Esophagus muscularis mucosa (tissue), 4 donors: Measurements from ENCODE around the gene IFI16. TPM values are rescaled to one million over a fixed set of nuclear protein-coding genes. Genes with fewer than 3 reads are reported as not detected.

Experiments used
- DNase-seq: peaks from one replicate; pipeline ENCODE4 v3.0.0-alpha.2; 2017; ENCODE audit errors: extremely low spot score
- H3K27ac ChIP-seq, 4 donors: fragments of 200-600 bp; sonication (generic); replicated peaks in 1 of 4; 1 replicate in 3 of 4; 2 replicates in 1 of 4; pipeline ENCODE4 v1.5.1; 2016 to 2019; ENCODE audit warnings: mild to moderate bottlenecking in 1 of 4
- H3K27me3 ChIP-seq, 4 donors: fragments of 200-600 bp; sonication (generic); one replicate each; pipeline versions ENCODE4 v1.5.1 to v1.6.0; 2016 to 2019
- H3K36me3 ChIP-seq, 4 donors: fragments of 200-600 bp; sonication (generic); one replicate each; pipeline ENCODE4 v1.5.1; 2016 to 2019
- H3K4me1 ChIP-seq, 4 donors: fragments of 200-600 bp; sonication (generic); one replicate each; pipeline ENCODE4 v1.5.1; 2016 to 2019
- H3K4me3 ChIP-seq, 4 donors: fragments of 200-600 bp; sonication (generic); 1 replicate in 2 of 4; 2 replicates in 2 of 4; pipeline ENCODE4 v1.5.1; 2016 to 2019; ENCODE audit warnings: mild to moderate bottlenecking in 4 of 4, moderate library complexity in 1 of 4
- H3K9me3 ChIP-seq, 4 donors: fragments of 200-600 bp; sonication (generic); 1 replicate in 3 of 4; 2 replicates in 1 of 4; pipeline ENCODE4 v1.5.1; 2016 to 2019
- CTCF ChIP-seq, 3 experiments: fragments of 200-600 bp in 2 of 3; fragments of 450-650 bp in 1 of 3; sonication (generic) in 2 of 3; IDR thresholded peaks; one replicate each; pipeline ENCODE4 v1.5.1; 2017 to 2019; ENCODE audit warnings: antibody characterized with exemption in 3 of 3, mild to moderate bottlenecking in 2 of 3, moderate library complexity in 1 of 3
- EP300 ChIP-seq: sonication (generic); formaldehyde crosslinking; IDR thresholded peaks from one replicate; pipeline ENCODE4 v1.6.1; 2017; ENCODE audit warnings: antibody characterized with exemption
- POLR2A ChIP-seq: fragments of 450-650 bp; IDR thresholded peaks from one replicate; pipeline ENCODE4 v1.6.1; 2017; ENCODE audit warnings: antibody characterized with exemption, moderate library complexity, mild to moderate bottlenecking, low read depth
- POLR2AphosphoS5 ChIP-seq, 2 donors: sonication (generic); formaldehyde crosslinking; IDR thresholded peaks; one replicate each; pipeline ENCODE4 v1.6.1; 2017; ENCODE audit warnings: antibody characterized with exemption in 2 of 2
- WGBS: methylation state at CpG from one replicate; pipeline ENCODE4 v1.1.5; 2018; 5-methylcytosine and 5-hydroxymethylcytosine counted together
- intact Hi-C: fragments of 100-400 bp; cut with DNase I; formaldehyde crosslinking; loops from one replicate; pipeline ENCODE4 v1.15.1; 2023
- total RNA-seq, 4 donors: library from RNA; depleted of rRNA; stranded (reverse); fragments of >200 nt; gene quantifications; one replicate each; pipeline versions ENCODE4 v1.1.0 to v1.2.1, GENCODE V29; 2016

The IFI16 gene
- 100 to 1,000 TPM in 1 of 4 donors, 10 to 100 TPM in 3; 25.7 to 101 (median 35.3) TPM for total RNA-seq

DNA sequence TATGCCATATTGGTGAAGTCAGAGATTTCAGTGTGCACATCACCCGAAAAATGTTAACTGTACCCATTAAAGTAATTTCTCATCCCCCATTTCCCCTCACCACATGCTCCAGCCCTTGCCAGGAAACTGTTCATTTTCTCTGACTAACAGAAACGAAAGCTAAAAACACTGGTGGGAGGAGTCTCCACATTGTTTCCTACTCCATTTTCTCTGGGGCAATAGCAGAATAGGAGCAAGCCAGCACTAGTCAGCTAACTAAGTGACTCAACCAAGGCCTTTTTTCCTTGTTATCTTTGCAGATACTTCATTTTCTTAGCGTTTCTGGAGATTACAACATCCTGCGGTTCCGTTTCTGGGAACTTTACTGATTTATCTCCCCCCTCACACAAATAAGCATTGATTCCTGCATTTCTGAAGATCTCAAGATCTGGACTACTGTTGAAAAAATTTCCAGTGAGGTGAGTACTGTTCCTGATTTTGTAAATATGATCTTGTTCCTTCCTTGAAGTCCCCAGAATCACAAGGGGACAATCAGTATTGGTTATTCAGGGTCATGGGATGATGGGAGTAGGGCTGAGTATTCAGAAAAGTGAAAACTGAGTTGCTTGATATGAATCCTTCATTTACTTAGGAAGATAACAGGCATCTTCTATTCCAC is at the start of gene IFI16:
IFI16 (plus strand) TSS at position 204 of the 658 bp plus-strand sequence. CDS start 4,774 bp downstream, outside the sequence.
- peaks cover 5 to 23% (median 19%) of the 10 kb centered on the region in 4 donors for H3K4me1 ChIP-seq
- no peak for DNase-seq
- whole genome bisulfite sequencing = 37% methylated on average over 5 of the region's 5 CpGs
- H3K36me3 ChIP-seq = no peaks in the 10 kb centered on the region
- intact Hi-C loops = no loop called here
- no peaks in the 10 kb centered on the region for H3K9me3 ChIP-seq
- no peak for TF ChIP-seq POLR2A
- no peak for TF ChIP-seq EP300
- no peak for TF ChIP-seq CTCF (IDR thresholded peaks at IDR 0.05)
- TF ChIP-seq POLR2AphosphoS5 (IDR thresholded peaks at IDR 0.05) = peak; percentile 70 to 88
- H3K27ac ChIP-seq = peak within 1 kb of the TSS; percentile 72 to 81 (median 76)
- peak within 1 kb of the TSS; percentile 47 to 63 (median 52) for H3K4me3 ChIP-seq
- H3K27me3 ChIP-seq = peaks cover 0 to 3% (median 0%) of the 10 kb centered on the region in 4 donors

DNA sequence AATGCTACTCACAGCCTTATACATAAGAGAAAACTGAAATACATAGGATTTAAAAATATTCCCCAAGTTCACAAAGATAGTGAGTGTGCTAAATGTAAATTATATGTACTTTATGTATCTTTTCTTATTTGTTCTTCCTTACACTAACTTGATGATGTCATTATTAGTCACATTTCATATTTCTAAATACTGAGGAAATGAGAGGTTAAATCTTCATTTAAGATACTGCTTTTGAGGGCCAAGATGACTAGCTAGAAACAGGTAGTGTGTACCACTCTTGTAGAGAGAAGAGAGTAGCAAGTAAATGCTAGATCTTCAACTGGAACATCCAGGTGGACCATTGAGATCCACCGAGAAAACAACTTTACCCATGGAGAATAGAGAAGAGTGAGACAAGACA is 48.5 kb upstream of the IFI16 start:
- no peaks in the 10 kb centered on the region for H3K4me1 ChIP-seq
- 87% methylated on average over 1 of the region's 1 CpG for WGBS
- DNase-seq = no peak
- no peaks in the 10 kb centered on the region for H3K27me3 ChIP-seq
- H3K4me3 ChIP-seq = no peak overlapping the region
- intact Hi-C loops = no loop called here
- no peak overlapping the region for H3K27ac ChIP-seq
- H3K36me3 ChIP-seq = no peaks in the 10 kb centered on the region
- H3K9me3 ChIP-seq = peaks cover 0 to 3% (median 0%) of the 10 kb centered on the region in 4 donors
- TF ChIP-seq CTCF (IDR thresholded peaks at IDR 0.05) = no peak
- no peak for TF ChIP-seq EP300
- no peak for TF ChIP-seq POLR2AphosphoS5 (IDR thresholded peaks at IDR 0.05)
- no peak for TF ChIP-seq POLR2A

DNA sequence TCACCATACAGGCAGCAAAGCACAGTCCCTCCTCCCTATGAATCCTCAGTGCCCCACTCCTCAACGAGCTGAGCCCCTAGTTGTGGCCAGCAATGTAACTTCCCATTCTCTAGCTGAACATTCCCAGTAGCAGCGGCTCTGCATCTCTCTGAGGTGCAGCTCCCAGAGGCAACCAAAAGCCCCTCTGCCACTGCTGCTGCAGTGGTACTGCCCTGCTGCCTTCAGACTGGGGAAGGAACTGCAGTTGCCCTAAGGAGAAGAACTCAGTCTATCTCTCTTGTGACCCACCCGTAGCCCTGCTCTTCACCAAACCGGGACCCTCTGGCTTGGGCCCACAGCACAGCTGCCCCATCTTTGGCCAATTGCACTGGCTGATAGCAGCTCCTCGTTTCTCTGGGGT is 46.7 kb upstream of the IFI16 start:
- WGBS = 80% methylated on average over 4 of the region's 5 CpGs
- Histone ChIP-seq H3K27me3 (no peaks in the 10 kb centered on the region), H3K36me3 (no peaks in the 10 kb centered on the region), H3K9me3 (peaks cover 0 to 7% (median 0%) of the 10 kb centered on the region in 4 donors), H3K4me1 (no peaks in the 10 kb centered on the region), H3K27ac (no peak overlapping the region), H3K4me3 (no peak overlapping the region)
- intact Hi-C loops = no loop called here
- no peak for DNase-seq
- TF ChIP-seq POLR2AphosphoS5 (IDR thresholded peaks at IDR 0.05) (no peak), POLR2A (no peak), EP300 (no peak), CTCF (IDR thresholded peaks at IDR 0.05) (no peak)

- intact Hi-C loops = no loop called here
- WGBS = 84% methylated on average over 3 of the region's 3 CpGs
- H3K36me3 ChIP-seq = no peaks in the 10 kb centered on the region
- no peak for DNase-seq
- H3K27me3 ChIP-seq = no peaks in the 10 kb centered on the region
- no peaks in the 10 kb centered on the region for H3K4me1 ChIP-seq
- TF ChIP-seq EP300 (no peak), CTCF (IDR thresholded peaks at IDR 0.05) (no peak), POLR2A (no peak), POLR2AphosphoS5 (IDR thresholded peaks at IDR 0.05) (no peak)
- peaks cover 0 to 3% (median 0%) of the 10 kb centered on the region in 4 donors for H3K9me3 ChIP-seq
- no peak overlapping the region for H3K4me3 ChIP-seq
- H3K27ac ChIP-seq = no peak overlapping the region
These were observed 40.5 kb upstream of the IFI16 start for GRCh38 chr1:158969166-158969565.

DNA sequence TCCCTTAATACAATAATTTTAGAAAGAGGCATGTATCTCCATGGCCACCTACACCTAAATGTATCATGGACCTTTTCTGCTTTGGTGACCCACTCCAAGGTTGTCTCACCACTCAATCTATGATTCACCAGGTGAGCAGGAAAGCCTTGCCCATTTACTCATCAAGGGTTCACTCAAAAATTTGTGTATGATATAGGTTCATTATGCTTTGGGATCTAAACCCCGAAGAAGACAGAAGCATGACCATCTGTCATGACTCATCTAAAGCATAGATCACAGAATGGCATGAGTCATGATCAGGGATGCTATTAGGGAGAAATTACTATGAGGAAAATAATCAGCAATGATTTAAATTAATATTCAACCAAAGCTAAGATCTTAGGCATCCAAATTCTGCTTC is 39.9 kb upstream of the IFI16 start:
- no peak overlapping the region for H3K27ac ChIP-seq
- no peaks in the 10 kb centered on the region for H3K36me3 ChIP-seq
- TF ChIP-seq POLR2AphosphoS5 (IDR thresholded peaks at IDR 0.05) (no peak), EP300 (no peak), CTCF (IDR thresholded peaks at IDR 0.05) (no peak), POLR2A (no peak)
- no peaks in the 10 kb centered on the region for H3K4me1 ChIP-seq
- WGBS = 88% methylated on average over 1 of the region's 1 CpG
- H3K27me3 ChIP-seq = no peaks in the 10 kb centered on the region
- no peak for DNase-seq
- intact Hi-C loops = no loop called here
- no peak overlapping the region for H3K4me3 ChIP-seq
- H3K9me3 ChIP-seq = peaks cover 0 to 3% (median 0%) of the 10 kb centered on the region in 4 donors
